HEK293 (cell line): Measurements from ENCODE around the gene R3HDM4.

Experiments
- ZBTB48 ChIP-seq: fragments of 450-650 bp; formaldehyde crosslinking; IDR thresholded peaks from 2 replicates; pipeline ENCODE4 v1.5.1; 2016; ENCODE audit warnings: missing biosample characterization, missing genetic modification characterization
- ZNF146 ChIP-seq: fragments of 450-650 bp; formaldehyde crosslinking; IDR thresholded peaks from 2 replicates; pipeline ENCODE4 v1.5.1; 2016; ENCODE audit warnings: missing biosample characterization, missing genetic modification characterization
- ZNF184 ChIP-seq: fragments of 450-650 bp; IDR thresholded peaks from 2 replicates; pipeline ENCODE4 v1.5.1; 2018; ENCODE audit warnings: missing biosample characterization, mild to moderate bottlenecking, missing genetic modification characterization
- ZNF274 ChIP-seq, 2 experiments: fragments of 200-500 bp in 1 of 2; fragments of 450-650 bp in 1 of 2; sonication (Bioruptor generic) in 1 of 2; formaldehyde crosslinking in 1 of 2; IDR thresholded peaks; 2 replicates each; pipeline versions ENCODE4 v1.5.1 to v1.6.1; 2014 to 2016; ENCODE audit warnings: borderline replicate concordance in 1 of 2, inconsistent platforms in 1 of 2, low read length in 1 of 2, missing biosample characterization in 1 of 2, missing genetic modification characterization in 1 of 2
- TF ChIP-seq, protein P1 (sequence below): fragments of 450-650 bp; formaldehyde crosslinking; IDR thresholded peaks from 2 replicates; pipeline ENCODE4 v1.5.1; 2016; ENCODE audit warnings: missing biosample characterization, missing genetic modification characterization
- TF ChIP-seq, protein P2 (sequence below): fragments of 450-650 bp; formaldehyde crosslinking; IDR thresholded peaks from 2 replicates; pipeline ENCODE4 v1.5.1; 2016; ENCODE audit warnings: missing biosample characterization, missing genetic modification characterization

DNA sequence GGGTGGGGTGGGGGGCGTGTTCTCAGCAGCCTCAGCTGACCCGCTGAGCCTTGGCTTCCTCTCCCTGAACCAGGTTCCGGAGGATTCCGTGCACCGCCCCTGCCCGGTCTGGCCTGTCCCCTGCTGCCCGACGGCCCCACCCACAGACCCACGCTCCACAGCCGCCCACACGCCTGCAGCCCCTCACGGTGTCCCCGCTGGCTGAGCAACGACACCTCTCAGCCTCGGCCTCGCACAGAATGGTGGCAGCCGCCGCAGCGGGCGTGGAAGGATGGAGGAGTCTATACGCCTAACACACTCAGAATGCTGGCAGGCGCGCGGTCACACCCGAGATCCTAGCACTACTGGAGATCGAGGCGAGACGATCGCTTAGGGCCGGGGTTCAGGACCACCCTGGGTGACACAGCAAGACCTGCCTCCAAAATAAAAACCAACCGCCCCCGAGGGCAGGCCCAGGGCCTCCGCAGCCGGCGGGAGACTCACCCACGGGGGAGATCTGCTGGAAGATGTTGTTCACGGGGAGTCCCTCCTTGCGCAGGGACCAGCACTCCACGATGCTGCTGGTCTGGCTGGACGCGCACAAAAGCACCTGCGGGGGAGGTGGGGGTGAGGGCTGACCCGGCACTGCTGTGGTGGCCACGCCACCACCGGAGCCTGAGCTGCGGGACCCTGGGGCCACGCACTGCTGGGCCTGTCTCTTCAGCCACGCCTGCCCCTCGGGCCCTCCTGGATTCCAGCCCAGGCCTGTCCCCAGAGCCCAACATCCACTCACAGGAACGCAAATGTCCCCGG lies 28.4 kb downstream of the R3HDM4 start:
- TF ChIP-seq, protein P1, sequence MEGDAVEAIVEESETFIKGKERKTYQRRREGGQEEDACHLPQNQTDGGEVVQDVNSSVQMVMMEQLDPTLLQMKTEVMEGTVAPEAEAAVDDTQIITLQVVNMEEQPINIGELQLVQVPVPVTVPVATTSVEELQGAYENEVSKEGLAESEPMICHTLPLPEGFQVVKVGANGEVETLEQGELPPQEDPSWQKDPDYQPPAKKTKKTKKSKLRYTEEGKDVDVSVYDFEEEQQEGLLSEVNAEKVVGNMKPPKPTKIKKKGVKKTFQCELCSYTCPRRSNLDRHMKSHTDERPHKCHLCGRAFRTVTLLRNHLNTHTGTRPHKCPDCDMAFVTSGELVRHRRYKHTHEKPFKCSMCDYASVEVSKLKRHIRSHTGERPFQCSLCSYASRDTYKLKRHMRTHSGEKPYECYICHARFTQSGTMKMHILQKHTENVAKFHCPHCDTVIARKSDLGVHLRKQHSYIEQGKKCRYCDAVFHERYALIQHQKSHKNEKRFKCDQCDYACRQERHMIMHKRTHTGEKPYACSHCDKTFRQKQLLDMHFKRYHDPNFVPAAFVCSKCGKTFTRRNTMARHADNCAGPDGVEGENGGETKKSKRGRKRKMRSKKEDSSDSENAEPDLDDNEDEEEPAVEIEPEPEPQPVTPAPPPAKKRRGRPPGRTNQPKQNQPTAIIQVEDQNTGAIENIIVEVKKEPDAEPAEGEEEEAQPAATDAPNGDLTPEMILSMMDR (tag by site-specific recombination), result no peak
- no peak for TF ChIP-seq ZBTB48 (tag by site-specific recombination)
- no peak for TF ChIP-seq ZNF146 (tag by site-specific recombination)
- TF ChIP-seq, protein P2, sequence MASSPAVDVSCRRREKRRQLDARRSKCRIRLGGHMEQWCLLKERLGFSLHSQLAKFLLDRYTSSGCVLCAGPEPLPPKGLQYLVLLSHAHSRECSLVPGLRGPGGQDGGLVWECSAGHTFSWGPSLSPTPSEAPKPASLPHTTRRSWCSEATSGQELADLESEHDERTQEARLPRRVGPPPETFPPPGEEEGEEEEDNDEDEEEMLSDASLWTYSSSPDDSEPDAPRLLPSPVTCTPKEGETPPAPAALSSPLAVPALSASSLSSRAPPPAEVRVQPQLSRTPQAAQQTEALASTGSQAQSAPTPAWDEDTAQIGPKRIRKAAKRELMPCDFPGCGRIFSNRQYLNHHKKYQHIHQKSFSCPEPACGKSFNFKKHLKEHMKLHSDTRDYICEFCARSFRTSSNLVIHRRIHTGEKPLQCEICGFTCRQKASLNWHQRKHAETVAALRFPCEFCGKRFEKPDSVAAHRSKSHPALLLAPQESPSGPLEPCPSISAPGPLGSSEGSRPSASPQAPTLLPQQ (tag by site-specific recombination), result no peak
- TF ChIP-seq ZNF274 (IDR thresholded peaks at IDR 0.05; ENCODE audit: low read length), result no peak
- TF ChIP-seq ZNF274 (tag by site-specific recombination; IDR thresholded peaks at IDR 0.05; ENCODE audit: borderline replicate concordance), result no peak
- no peak for TF ChIP-seq ZNF184 (tag by site-specific recombination)
